GM19452 (cell line): Measurements from ENCODE around the gene IFNGR1.

Experiments
- ATAC-seq: cut with Tn5 transposase; IDR thresholded peaks from one replicate; pipeline ENCODE4 v1.9.1; 2021; ENCODE audit not compliant: unreplicated experiment

IFNGR1 gene

DNA sequence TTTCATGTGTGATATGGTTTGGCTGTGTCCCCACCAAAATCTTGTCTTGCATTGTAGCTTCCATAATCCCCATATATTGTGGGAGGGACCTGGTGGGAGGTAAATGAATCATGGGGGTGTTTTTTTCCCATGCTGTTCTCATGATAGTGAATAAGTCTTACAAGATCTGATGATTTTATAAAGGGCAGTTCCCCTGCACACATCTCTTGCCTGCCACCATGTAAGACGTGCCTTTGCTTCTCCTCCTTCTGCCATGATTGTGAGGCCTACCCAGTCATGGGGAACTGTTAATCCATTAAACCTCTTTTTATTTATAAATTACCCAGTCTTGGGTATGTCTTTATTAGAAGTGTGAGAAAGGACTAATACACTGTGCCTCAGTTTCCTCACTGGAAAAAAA is 41.6 kb downstream of the IFNGR1 start:
- ATAC-seq = no peak

- no peak for ATAC-seq
These were observed 42.5 kb downstream of the IFNGR1 start for GRCh38 chr6:137176729-137177128.

- no peak for ATAC-seq
These were observed 43.3 kb downstream of the IFNGR1 start for GRCh38 chr6:137175868-137176245.

DNA sequence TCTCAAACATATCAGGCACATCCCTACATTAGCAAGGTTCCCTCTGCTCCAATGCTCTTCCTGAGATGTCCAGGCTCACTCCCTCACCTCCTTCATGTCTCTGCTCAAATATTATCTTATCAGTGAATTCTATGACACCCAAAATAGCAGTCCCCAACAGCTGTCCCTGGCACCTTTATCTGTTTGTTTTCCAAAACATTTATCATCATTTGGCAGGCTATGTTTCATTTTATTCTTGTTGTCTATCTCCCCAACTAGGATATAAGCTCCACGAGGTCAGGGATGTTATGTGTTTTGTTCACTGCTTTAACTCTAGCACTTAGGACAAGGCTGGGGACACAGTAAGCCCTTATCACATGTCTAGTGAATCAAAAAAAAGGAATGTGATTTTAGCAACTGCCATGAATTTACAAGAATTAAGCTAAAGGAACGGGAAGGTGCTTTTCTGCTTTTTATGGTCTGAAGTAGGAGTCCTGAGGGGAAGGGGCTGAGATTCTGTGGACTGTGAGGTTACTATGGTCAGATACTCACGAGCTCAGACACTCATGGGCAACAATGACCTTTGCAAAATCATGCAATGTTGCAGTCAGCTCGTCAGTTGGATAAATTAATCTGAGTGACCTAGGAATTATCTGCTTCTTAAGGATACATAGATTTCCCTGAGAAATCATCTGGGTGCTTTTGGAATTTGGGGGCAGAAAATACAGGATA is 43.9 kb downstream of the IFNGR1 start:
- ATAC-seq = no peak

DNA sequence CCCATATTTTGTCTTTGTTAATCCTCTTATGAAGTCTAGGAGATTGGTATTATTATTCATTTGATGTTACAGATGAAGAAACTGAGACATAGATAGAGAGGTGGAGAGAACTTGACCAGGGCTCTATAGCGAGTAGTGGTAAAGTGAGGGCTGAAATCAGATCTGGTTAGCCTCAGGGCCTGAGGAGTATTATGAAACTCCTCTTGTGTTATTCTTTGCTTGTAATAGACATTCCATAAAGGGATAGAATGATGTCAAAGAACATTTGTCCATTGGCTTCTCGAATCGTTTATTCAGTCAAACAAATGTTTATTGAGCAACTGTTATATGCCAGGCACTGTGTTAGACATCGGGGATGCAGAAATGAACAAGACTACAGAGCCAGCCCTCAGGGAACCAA is 45.7 kb downstream of the IFNGR1 start, which contains the start of gene IL22RA2:
TSS of gene IL22RA2 (minus strand) at position 144 of the 400 bp plus-strand sequence. CDS start 11,895 bp downstream, outside the sequence.
- ATAC-seq = no peak

GRCh38 chr6:137172734-137173431 is 46.3 kb downstream of the IFNGR1 start:
- no peak for ATAC-seq

DNA sequence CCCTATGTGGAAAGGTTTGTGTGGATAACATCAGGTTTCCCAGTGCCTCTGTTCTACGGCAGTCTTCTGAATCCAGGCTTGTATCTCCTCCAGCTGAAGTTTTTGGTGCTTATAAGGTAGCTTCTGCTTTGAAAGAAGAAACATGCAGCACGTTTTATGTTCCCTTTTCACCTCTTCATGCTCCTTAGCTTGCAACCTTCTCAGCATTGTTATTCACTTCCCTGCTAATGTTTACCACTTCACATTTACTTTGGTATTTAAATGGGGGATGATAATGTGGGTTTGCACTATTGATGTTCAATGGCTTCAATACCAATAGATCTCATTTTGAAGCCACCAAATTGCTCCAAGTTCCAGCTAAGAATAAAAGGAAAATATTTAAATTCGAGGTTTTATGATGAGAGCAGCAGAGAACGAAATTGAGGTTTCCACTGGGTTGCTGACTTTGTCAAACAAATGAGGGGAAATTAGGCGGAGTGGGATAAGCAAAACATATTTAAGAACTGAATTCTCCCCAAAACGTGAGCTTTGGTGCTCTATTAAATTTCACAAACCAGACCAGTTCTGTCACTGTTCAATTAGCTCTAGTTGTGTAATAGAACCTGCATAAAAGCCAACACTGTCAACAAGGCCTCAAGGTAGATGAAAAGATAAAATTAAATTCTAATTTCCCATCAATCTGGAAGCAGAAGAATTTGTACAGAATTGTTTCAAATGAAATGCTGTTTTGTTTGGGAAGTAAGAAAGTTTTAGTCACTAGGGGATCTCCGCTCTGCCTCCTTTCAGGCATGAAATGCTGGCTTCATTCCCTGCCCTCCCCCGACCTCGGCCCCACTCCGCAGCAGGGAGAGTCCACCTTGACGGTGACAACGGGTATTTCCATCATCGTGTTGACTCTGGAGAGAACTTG is 47.1 kb downstream of the IFNGR1 start:
- ATAC-seq = no peak

- ATAC-seq = no peak
These were observed 48.2 kb downstream of the IFNGR1 start for GRCh38 chr6:137171053-137171374.

DNA sequence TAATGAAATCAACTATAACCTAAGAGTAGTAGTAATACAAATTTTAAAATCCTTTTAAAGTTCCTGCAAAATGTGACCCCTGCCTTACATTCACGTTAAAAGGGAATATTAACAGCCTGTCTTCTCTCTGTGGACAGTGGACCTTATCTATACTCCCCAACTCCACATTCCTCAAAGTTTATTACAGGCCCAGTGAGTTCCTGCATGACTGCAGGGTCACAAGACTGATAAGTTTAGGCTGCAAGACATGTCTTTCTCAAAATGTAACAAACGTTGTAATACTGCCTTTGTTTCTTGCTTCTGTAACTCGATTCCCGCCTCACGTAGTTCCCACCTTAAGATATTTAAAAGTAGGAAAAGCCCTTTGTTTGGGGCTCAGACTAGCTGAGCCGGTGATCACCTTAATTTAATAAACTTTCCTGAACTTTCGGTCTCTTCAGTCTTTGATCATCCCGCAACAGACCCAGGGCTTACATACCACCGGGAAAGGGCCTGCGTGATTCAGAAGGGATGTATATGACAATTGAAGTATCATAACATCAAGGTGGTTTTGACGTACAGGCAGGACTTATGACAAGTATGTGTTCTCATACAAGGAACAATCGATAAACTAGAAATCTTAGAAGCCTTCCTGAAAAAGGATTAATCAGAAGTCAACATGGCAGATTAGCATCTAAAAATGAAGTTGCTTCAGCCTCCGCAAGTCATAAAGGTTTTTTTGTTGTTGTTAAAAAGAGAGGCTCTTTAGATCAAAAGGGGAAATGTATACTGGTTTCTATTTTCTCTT is 48.7 kb downstream of the IFNGR1 start:
- ATAC-seq = no peak

DNA sequence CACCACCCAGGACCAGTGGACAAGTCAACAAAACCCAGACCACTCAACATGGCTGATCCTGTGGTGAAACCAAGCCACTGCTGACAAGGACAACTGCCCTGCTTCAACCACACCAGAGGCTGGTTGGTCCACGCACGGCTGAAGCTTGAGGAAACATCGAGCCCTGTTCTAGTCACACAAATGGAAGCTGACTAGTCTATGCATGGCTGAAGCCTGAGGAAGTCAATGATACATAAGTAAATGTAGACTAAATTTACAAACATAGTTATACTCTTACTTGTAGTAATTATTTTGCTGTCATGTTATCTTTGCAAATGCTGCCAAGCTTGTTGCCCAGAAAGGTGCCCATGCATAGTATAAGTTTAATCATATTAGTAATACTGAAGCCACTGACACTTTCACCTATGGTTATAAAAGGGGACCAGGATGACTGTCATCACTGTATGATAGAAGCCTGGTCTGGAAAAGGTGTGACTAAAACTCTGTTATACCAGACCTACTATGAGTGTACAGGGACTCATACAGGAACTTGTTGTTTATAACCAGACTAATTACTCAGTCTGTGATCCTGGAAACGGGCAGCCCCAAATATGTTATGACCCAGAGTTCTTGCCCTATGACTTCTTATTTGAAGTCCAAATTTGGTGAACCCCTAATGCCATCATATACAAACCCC is 51.3 kb downstream of the IFNGR1 start:
- no peak for ATAC-seq

- no peak for ATAC-seq
These were observed 52.7 kb downstream of the IFNGR1 start for GRCh38 chr6:137166247-137167098.

- ATAC-seq = peak; percentile 70
These were observed 53.6 kb downstream of the IFNGR1 start for GRCh38 chr6:137165375-137166246.

DNA sequence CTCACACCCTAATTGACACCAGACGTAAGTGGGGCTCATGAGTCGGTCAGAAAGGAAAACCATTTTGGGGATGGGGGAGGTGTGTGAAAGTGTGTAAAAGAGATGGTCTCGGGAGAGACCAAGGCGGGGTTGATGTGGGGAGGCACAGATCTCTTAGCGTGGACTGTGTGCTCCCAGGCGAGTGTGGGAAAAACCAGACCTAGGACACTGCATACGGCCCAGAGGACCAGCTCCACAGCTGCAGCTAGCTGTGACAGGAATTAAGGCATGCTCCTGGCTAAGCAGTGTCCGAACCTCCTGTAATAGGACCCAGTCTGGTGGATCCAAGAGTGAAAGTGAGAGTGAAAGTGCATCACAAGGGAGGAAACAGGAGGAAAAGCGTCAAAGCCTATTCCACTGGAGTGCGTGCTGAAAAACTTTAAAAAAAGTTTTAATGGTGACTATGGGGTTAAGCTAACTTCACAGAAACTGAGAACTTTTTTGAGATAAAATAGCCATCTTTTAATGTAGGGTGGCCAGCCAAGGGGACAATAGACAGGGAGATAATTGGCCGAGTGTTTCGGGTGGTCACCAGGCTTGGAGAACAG is 55.4 kb downstream of the IFNGR1 start:
- ATAC-seq = no peak

DNA sequence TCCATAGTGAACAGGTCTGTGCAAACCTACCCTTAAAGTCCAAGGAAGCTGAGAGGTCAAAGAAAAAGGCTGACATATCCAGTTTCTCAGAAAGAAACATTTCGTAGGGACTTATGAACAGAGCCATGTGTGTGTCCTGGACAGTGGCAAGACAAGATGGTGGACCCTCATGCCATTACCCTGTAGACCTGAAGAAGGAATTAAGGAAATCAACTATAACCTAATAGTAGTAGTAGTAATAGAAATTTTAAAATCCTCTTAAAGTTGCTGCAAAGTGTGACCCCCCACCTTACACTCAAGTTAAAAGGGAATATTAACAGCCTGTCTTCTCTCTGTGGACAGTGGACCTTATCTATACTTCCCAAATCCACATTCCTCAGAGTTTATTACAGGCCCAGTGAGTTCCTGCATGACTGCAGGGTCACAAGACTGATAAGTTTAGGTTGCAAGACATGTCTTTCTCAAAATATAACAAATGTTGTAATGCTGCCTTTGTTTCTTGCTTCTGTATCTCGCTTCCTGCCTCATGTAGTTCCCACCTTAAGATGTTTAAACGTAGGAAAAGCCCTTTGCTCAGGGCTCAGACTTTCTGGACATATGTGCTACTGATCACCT is 56.4 kb downstream of the IFNGR1 start:
- ATAC-seq = no peak

- ATAC-seq = no peak
These were observed 57.2 kb downstream of the IFNGR1 start for GRCh38 chr6:137161949-137162348.

DNA sequence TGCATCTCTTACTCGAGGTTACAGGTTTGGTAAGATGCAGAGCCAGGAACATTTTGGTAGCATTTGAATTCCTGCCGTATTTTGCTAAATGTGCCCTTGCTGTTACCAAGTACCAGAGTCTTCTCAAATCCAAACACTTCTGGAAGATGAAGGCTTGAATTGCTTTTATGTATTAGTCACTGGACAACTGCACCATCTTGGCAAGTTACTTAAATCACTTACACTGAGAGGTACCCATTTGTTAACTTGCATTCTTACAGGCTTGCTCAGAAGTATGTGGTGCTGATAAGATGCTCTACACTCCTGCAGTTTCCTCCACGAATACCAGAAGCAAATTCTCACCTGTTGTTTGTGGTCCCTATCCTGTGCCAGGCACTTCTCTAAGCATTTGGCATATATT is 58.4 kb downstream of the IFNGR1 start:
- no peak for ATAC-seq

- ATAC-seq = no peak
These were observed 59.3 kb downstream of the IFNGR1 start for GRCh38 chr6:137159912-137160311.

- ATAC-seq = no peak
These were observed 61.6 kb downstream of the IFNGR1 start for GRCh38 chr6:137157601-137158000.
